Fibroblast of the conjunctiva (primary cell): ENCODE results near the gene CENPB.

Experiments
- DNase-seq: peaks from one replicate; pipeline ENCODE4 v3.0.0-alpha.2; 2010; ENCODE audit warnings: low read depth

CENPB gene

DNA sequence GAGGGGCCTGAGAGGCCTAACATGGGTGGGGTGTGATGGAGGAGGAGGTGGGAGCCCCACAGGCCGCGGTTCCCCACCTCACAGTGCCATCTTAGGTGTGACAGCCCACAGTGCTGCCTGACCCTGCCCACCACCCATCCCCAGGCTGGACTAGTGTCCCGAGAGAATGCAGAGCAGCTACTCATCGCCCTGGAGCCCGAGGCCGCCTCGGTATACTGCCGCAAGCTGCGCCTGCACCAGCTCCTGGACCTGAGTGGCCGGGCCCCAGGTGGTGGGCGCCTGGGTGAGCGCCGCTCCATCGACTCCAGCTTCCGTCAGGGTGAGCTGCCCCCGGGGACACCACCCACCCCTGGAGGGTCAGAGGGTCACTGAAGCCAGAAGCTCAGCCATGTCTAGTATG lies 38.5 kb downstream of the CENPB start:
- no peak for DNase-seq

DNA sequence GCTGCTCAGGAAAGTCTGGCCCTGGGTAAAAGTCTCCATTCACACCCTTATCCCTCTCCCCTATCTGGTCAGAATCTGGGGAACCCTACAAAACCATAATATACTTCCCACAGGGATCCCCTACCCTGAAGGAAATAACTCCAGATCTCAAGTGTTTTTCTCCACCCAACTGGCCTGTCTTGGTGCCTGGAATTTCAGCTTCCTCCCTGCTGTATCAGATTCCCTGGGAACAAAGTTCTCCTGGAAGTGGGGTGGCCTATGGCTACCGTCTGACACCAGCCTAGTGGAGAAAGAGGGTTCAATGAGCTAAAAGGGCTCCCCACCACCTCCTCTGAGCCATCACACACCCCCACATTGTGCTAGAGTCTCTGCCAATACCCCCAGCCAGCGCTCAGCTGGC lies 39.1 kb downstream of the CENPB start:
- no peak for DNase-seq

DNA sequence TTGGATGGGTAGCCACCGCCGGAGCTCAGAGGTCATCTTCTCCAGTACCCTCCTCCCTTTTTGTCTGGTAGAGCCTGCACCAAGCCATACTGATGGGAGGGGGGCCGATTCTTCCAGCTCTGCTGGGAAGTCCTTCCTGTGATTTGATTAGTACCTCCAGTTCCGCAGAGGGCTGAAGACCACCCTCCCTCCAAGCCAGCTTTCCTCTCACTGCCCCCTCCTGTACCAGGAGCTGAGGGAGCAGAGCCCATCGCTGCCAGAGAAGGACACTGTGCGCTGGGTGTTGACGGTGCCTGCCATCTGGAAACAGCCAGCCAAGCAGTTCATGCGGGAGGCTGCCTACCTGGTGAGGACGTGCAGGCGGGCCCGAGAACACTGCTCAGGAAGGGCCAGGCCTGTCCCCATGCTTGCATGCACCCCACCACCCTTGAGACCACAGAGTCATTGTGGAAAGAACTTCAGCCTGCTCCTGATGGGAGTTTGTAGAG lies 40.8 kb downstream of the CENPB start:
- no peak for DNase-seq

DNA sequence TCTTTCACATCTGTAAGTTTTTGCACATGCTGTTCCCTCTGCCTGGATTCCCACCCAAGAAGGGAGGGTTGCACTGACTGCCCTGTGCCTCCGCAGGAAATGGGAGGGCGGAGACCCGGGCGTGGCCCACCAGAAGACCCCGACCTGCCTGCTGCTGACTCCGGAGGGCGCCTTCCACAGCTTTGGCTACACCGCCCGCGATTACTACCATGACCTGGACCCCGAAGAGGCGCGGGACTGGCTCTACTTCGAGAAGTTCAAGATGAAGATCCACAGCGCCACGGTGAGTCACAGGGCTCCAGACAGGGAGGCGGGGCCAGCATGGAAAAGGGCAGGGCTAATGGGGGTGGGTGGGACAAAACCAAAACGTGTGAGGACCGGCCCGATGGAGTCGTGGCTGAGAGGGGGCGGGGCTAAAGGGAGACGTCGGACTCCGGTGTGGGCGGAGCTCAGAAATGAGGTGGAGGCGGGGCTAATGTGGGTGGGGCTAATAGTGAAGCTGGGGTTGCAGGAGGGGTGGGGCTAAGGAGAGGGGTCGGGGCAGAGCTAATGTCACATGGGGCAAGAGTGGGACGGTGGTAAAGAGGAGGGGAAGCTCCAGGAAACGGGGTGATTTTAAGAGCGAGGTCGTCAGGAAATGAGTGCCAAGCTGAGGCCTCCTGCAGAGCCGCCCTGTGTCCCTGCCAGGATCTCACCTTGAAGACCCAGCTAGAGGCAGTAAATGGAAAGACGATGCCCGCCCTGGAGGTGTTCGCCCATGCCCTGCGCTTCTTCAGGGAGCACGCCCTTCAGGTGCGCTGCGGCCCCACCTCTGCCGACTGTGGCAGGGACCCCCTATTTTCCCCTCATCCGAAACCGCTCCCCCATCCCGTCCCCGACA lies 41.5 kb downstream of the CENPB start:
- DNase-seq = no peak

DNA sequence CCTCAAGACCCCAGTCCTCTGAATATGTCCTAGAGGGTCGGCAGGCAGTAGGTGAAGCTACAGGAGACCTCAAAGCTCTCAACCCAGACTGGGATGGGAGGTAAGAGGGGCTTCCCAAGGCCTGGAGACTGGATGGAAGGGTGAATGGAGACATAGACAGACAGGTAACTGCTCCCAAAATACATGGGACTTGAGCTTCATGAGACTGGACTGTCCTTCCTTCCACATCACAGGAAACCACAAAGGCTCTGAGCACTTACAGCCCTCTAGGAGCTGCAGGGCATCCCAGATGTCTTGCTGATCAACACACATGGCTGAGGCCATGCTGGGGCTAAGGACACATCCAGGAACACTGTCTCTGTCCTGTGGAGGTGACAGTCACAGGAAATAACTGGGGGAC lies 42.5 kb downstream of the CENPB start:
- DNase-seq = no peak

DNA sequence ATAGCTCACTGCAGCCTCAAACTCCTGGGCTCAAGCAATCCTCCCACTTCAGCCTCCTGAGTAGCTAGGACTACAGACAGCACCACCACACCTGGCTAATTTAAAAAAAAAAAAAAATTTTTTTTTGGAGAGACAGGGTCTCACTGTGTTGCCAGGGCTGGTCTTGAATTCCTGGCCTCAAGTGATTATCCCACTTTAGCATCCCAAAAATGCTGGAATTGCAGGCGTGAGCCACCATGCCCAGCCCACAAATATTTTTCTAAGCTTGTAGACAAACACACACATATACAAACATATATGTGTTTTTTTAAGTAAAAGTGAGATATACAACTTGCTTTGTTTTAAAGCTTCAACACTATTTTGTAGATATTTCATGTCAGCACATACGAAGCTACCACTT lies 43.3 kb downstream of the CENPB start:
- no peak for DNase-seq

DNA sequence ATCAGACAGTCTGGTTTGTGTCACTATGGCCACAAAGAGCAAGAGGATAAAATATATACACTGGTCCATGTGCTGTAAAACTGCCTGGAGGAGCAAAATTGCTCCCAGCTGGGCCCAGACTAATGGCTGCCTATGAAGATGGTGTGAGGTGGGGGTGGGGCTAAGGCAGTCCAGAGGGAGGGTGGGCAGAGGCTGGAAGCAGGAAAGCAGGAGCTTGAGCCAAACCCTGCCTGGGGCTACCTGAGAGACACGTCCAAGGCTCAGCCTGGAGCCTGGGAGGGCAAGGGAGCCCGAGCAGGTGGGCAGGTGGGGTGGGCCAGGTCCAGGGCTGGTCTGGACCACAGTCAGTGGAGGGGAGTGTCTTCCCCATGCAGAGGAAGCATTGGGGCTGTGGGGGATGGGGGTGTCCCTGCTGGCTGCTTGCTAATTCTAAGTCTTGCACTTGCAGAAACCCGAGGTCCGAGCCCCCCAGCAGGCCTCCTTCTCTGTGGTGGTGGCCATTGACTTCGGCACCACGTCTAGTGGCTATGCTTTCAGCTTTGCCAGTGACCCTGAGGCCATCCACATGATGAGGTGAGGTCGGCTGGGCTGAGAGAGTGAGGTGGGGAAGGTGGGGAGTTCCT lies 44.6 kb downstream of the CENPB start:
- no peak for DNase-seq

DNA sequence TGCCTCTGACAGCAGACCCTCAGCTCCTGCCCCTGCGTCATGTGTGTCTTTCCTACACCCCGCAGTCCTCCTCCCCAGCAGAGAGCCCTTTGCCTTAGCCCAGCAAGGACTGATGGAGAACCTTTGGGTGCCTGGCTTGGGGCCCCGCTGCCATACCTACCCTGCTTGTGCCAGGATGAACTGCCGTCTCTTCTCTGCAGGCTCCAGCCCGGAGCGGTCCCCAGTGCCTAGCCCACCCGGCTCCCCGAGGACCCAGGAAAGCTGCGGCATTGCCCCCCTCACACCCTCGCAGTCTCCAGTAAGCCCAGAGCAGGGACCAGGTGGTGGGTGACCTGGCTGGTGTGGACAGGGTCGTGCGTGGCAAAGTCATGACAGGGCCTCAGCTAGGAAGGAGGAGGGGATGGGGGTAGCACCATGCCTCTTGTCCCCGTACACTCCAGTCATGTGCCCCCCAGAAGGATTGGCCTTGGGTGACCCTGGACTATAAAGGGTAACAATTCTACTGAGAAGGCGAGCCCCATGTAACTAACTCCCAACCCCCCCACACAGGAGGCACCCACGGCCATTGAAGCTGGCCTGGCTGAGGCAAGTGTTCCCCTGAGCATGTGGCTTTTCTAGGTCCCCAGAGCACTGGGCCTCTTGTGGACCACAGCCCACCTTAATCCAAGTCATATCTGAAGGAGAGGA lies 45.8 kb downstream of the CENPB start:
- no peak for DNase-seq

DNA sequence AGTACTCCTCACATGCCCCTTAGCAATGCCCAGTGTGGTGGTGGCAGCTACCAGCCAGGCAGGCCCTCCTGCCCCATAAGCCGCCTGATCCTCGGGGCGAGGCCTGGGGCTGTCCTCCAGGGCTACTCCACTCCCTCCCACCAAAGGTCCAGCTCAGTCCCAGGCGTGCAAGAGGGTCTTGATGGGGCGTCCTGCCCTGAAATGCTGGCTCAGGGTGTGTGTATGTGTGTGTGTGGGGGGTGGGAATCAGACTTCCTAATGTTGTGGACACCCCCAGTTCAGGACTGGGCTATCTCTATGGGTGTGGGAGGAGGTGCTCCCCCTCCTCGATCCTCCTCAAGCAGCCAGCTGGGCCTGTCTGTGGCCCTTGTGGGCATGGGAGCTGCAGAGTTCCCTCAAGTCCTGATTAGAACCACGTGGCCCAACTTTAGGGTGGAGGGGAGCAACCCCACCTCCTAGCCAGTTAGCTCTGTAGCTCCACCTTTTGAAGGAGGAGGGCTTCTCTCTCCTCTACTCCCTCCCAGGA lies 46.6 kb downstream of the CENPB start:
- no peak for DNase-seq

DNA sequence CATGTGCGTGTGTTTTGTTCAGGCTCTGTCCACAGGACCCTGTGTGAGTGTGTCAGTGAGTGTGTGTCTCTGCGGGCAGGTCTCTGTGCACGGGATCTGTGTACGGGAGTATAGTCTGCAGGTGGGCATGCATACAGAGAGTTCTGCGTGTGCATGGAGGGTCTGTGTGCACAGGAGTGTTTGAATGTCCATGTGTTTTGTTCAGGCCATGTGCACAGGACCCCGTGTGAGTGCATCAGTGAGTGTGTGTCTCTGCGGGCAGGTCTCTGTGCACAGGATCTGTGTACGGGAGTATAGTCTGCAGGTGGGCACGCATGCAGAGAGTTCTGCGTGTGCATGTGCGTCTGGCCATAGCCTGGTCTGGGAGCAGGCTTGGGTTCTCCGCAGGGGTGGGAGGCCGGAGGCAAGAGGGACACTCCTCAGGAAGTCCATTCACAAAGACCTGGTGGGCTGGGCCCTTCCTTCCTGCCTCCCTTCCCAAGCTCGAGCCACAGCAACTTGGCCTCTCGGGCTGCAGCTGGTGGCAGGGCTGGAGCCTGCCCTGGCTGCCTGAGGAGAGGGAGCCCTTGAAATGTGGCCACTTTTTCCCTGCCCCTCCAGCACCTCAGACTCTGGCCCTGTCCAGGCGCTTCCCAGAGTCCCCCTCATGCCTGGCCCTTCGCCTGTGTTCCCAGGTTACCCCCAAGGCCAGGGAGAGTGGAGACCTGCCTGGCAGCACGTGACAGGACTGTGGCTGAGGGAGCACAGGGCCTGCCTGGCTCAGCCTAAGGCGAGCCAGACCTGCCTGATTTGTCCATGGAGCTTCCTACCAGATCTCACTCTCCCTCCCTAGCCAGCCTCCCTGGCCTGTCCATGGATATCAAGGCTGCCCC lies 47.2 kb downstream of the CENPB start:
- no peak for DNase-seq

DNA sequence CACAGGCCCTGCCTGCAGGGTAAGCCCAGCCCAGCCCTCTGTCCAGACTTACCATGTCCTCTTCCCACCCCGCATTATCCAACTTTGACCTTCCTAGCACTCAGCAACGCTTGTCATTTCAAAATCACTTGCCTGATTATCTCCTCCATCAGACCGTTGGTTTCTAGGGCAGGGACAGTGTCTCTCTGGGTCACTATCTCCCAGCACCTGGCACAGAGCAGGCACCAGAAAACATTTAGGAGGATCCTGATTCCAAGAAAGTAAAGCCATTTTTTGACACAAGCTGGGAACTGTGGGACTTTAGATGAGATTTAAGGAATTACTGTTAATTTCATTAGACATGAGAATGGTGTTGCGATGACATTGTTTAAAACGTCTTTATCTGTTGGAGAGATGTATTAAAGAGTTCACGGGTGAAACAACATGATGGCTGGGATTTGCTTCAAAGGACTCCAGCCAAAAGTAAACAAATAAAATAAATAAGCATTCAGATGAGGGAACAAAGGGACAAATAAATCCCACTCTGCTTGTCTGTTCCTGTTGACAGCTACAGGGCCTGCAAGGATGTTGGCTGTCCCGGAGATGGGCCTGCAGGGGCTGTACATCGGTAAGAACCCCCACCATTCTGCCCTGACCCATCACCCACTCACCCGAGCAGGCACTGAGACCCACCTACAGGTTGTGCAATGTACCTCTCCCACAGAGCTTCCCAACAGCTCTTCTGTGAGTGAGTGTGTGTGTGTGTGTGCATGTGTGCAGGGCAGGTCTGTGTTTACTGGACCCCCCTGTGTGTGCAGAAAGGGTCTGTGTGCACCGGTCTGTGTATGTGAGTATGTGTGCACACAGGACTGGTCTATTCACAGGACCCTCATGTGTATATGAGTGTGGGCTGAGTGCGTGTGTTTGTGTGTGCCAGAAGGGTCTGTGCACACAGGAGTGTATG lies 48.2 kb downstream of the CENPB start:
- DNase-seq = no peak

DNA sequence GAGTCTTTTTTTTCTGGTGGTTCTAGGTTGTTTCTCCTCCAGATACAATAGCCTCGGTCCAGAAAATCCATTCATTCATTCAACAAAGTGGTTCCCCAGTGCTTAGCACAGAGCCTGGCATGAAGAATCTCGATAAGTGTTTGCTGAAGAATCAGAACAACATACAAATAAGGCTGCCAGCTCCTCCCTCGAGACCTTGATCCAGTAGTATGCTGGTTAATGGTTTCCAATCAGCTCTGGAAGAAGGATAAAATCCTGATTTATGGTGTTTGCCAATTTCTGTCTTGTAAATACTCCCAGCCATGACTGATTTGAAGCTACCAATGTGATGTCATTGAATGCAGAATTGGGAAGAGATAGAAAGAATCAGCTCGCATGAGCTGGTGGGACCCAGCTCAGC lies 50.8 kb downstream of the CENPB start:
- no peak for DNase-seq

DNA sequence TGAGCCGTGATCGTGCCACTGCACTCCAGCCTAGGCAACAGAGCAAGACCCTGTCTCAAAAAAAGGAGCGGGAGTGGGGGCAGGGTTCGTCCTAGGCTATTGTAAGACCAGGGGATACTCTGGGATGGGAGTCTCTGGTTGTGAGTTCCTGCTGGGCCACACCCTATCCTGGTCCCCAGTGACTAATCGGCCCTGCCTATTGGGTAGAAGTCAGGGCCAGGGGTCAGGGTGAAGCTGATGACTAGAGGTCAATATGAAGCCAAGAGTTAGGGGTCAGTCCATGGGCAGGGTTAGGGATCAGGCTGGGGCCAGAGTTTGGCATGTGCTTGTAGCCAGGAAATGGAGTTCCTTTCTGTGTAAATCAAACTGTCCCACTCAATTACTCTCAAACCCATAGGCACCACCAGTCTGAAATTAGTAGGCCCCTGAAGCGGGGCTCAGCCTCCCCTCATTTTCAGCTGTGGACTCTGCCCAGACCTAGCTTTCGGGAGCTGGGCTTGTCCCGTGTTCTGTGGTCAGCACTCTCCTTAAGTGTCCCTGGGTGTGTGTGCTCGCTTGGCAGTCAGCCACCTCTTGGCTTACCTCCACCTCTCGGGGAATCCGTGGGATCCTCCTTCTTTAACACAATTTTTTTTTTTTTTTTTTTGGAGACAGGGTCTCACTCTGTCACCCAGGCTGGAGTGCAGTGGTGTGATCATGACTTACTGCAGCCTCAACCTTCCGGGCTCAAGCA lies 52.3 kb downstream of the CENPB start:
- DNase-seq = no peak
